Common myeloid progenitor, CD34-positive (primary cell): ENCODE results near the gene SYS1.

Experiments used
- CTCF ChIA-PET: fragments of 350-600 bp; sonication (Branson Sonifier 250); formaldehyde crosslinking; loops from one replicate; lab custom pipeline; 2021; ENCODE audit warnings: antibody characterized with exemption; lab: Charles Lee
- POLR2A ChIA-PET: fragments of 350-600 bp; sonication (Branson Sonifier 250); formaldehyde crosslinking; loops from one replicate; lab custom pipeline; 2021; ENCODE audit warnings: antibody characterized with exemption; lab: Charles Lee
- DNase-seq, 3 donors: peaks; one replicate each; pipeline versions ENCODE4 v3.0.0 to v3.0.0-alpha.2; 2013
- H3K27ac ChIP-seq, 2 experiments: 1 replicate in 1 of 2; 2 replicates in 1 of 2; pipeline ENCODE4 v1.7.0; 2013; ENCODE audit warnings: inconsistent platforms in 2 of 2, low read length in 2 of 2, mild to moderate bottlenecking in 2 of 2, low read depth in 1 of 2, moderate library complexity in 1 of 2; ENCODE audit not compliant: severe bottlenecking in 2 of 2, insufficient read depth in 1 of 2, poor library complexity in 1 of 2
- H3K27me3 ChIP-seq, 5 experiments: replicated peaks in 2 of 5; 1 replicate in 3 of 5; 2 replicates in 2 of 5; pipeline versions ENCODE4 v1.6.1 to v1.7.0; 2013; ENCODE audit warnings: low read length in 4 of 5, mild to moderate bottlenecking in 2 of 5, moderate library complexity in 2 of 5, inconsistent platforms in 1 of 5; ENCODE audit not compliant: insufficient read depth in 5 of 5, control insufficient read depth in 4 of 5
- H3K36me3 ChIP-seq, 4 experiments: 1 replicate in 2 of 4; 2 replicates in 2 of 4; pipeline versions ENCODE4 v1.6.1 to v1.7.0; 2013; ENCODE audit warnings: low read length in 3 of 4, control low read depth in 1 of 4, mild to moderate bottlenecking in 1 of 4; ENCODE audit not compliant: control insufficient read depth in 4 of 4, insufficient read depth in 4 of 4
- H3K4me1 ChIP-seq, 4 experiments: 1 replicate in 3 of 4; 2 replicates in 1 of 4; pipeline versions ENCODE4 v1.6.1 to v1.7.1; 2013; ENCODE audit warnings: low read length in 3 of 4, mild to moderate bottlenecking in 3 of 4, control low read depth in 1 of 4, inconsistent platforms in 1 of 4, moderate library complexity in 1 of 4; ENCODE audit not compliant: control insufficient read depth in 4 of 4, insufficient read depth in 4 of 4; ENCODE audit errors: control extremely low read depth in 1 of 4
- H3K4me3 ChIP-seq, 7 experiments: 1 replicate in 4 of 7; 2 replicates in 3 of 7; pipeline versions ENCODE4 v1.5.1 to v1.7.0; 2013; ENCODE audit warnings: mild to moderate bottlenecking in 7 of 7, low read length in 6 of 7, moderate library complexity in 6 of 7, inconsistent platforms in 2 of 7, low read depth in 2 of 7, control low read depth in 1 of 7; ENCODE audit not compliant: insufficient read depth in 4 of 7, control insufficient read depth in 1 of 7; ENCODE audit errors: extremely low read depth in 1 of 7
- H3K9me3 ChIP-seq, 5 experiments: 1 replicate in 4 of 5; 2 replicates in 1 of 5; pipeline versions ENCODE4 v1.6.1 to v1.7.1; 2013; ENCODE audit warnings: low read length in 4 of 5, mild to moderate bottlenecking in 2 of 5, inconsistent platforms in 1 of 5, low read depth in 1 of 5, moderate library complexity in 1 of 5; ENCODE audit not compliant: control insufficient read depth in 4 of 5, insufficient read depth in 2 of 5; ENCODE audit errors: control extremely low read depth in 1 of 5
- WGBS: methylation state at CpG from one replicate; pipeline ENCODE4 v1.1.5; 2013; ENCODE audit not compliant: insufficient coverage; 5-methylcytosine and 5-hydroxymethylcytosine counted together

Gene SYS1

GRCh38 chr20:45318948-45319347, 44.0 kb upstream of the SYS1 start:
- CTCF ChIA-PET = interaction anchor here (0.6 to 7.5 kb wide), 26 partner anchors 9 to 502 kb away, joined by 3 to 88 read pairs (median 6); partner anchors contain the start of genes SYS1 and TP53TG5
- WGBS = 85% methylated on average over 2 of the region's 2 CpGs
- peaks cover 0 to 40% (median 16%) of the 10 kb centered on the region in 5 experiments for H3K27me3 ChIP-seq
- H3K9me3 ChIP-seq = no peaks in the 10 kb centered on the region
- no peak overlapping the region for H3K4me3 ChIP-seq
- H3K4me1 ChIP-seq = peaks cover 2 to 22% (median 17%) of the 10 kb centered on the region in 4 experiments
- POLR2A ChIA-PET = no interaction called here
- no peak overlapping the region for H3K27ac ChIP-seq
- no peaks in the 10 kb centered on the region for H3K36me3 ChIP-seq
- DNase-seq = no peak

GRCh38 chr20:45320948-45321595, 41.9 kb upstream of the SYS1 start:
- 89% methylated on average over 3 of the region's 5 CpGs for WGBS
- no peaks in the 10 kb centered on the region for H3K9me3 ChIP-seq
- peak; percentile 39 to 72 (median 58) for DNase-seq
- no peak overlapping the region for H3K27ac ChIP-seq
- H3K4me1 ChIP-seq = peaks cover 2 to 22% (median 17%) of the 10 kb centered on the region in 4 experiments
- H3K27me3 ChIP-seq = peaks cover 0 to 21% (median 13%) of the 10 kb centered on the region in 5 experiments
- CTCF ChIA-PET = interaction anchor here (0.6 to 7.5 kb wide), 25 partner anchors 9 to 451 kb away, joined by 3 to 88 read pairs (median 5); partner anchors contain the start of genes RBPJL, SYS1 and TP53TG5
- H3K36me3 ChIP-seq = no peaks in the 10 kb centered on the region
- POLR2A ChIA-PET = interaction anchor here (0.6 to 1.6 kb wide), 2 partner anchors 41 to 197 kb away, joined by 3 to 4 read pairs; partner anchors contain the start of gene SYS1
- no peak overlapping the region for H3K4me3 ChIP-seq

- 0% methylated on average over 4 of the region's 7 CpGs for WGBS
- Histone ChIP-seq H3K9me3 (no peaks in the 10 kb centered on the region), H3K36me3 (peaks cover 0 to 6% (median 0%) of the 10 kb centered on the region in 4 experiments), H3K27me3 (peaks cover 0 to 2% (median 0%) of the 10 kb centered on the region in 5 experiments), H3K4me1 (peaks cover 2 to 29% (median 16%) of the 10 kb centered on the region in 4 experiments), H3K4me3 (no peak overlapping the region), H3K27ac (no peak overlapping the region)
- DNase-seq = peak; percentile 77 to 90 (median 89)
- ChIA-PET POLR2A (interaction anchor here (0.6 to 1.2 kb wide), 2 partner anchors 24 to 167 kb away, joined by 3 to 4 read pairs; no protein-coding TSS in a partner anchor), CTCF (interaction anchor here (0.8 to 7.5 kb wide), 30 partner anchors 9 to 451 kb away, joined by 3 to 88 read pairs (median 4); partner anchors contain the start of genes PIGT, SYS1 and TP53TG5)
Measured at GRCh38 chr20:45322952-45323383, 40.0 kb upstream of the SYS1 start.

- DNase-seq = no peak
- POLR2A ChIA-PET = interaction anchor here (1.2 kb wide), 1 partner anchor 23 kb away, joined by 4 read pairs; no protein-coding TSS in a partner anchor
- CTCF ChIA-PET = interaction anchor here (0.7 to 7.5 kb wide), 19 partner anchors 10 to 450 kb away, joined by 3 to 88 read pairs (median 6); partner anchors contain the start of genes PIGT, SYS1 and TP53TG5
Measured at GRCh38 chr20:45323731-45324130, 39.2 kb upstream of the SYS1 start.

GRCh38 chr20:45325371-45325770, 37.6 kb upstream of the SYS1 start:
- WGBS = 96% methylated on average over 6 of the region's 6 CpGs
- Histone ChIP-seq H3K9me3 (no peaks in the 10 kb centered on the region), H3K27me3 (no peaks in the 10 kb centered on the region), H3K4me3 (no peak overlapping the region), H3K4me1 (peaks cover 0 to 13% (median 6%) of the 10 kb centered on the region in 4 experiments), H3K27ac (no peak overlapping the region), H3K36me3 (peaks cover 0 to 11% (median 4%) of the 10 kb centered on the region in 4 experiments)
- DNase-seq = no peak
- ChIA-PET CTCF (interaction anchor here (1.1 to 7.5 kb wide), 4 partner anchors 11 to 445 kb away, joined by 4 to 53 read pairs (median 18); partner anchors contain the start of gene TP53TG5), POLR2A (no interaction called here)

More at GRCh38 chr20:45323731-45324130, 39.2 kb upstream of the SYS1 start:
- no peak overlapping the region for H3K27ac ChIP-seq
- no peaks in the 10 kb centered on the region for H3K27me3 ChIP-seq
- peaks cover 0 to 6% (median 2%) of the 10 kb centered on the region in 4 experiments for H3K36me3 ChIP-seq
- H3K9me3 ChIP-seq = no peaks in the 10 kb centered on the region
- H3K4me1 ChIP-seq = peaks cover 2 to 24% (median 13%) of the 10 kb centered on the region in 4 experiments
- no peak overlapping the region for H3K4me3 ChIP-seq

GRCh38 chr20:45328451-45328850, 34.5 kb upstream of the SYS1 start:
- H3K9me3 ChIP-seq = no peaks in the 10 kb centered on the region
- H3K27ac ChIP-seq = no peak overlapping the region
- POLR2A ChIA-PET = no interaction called here
- DNase-seq = no peak
- peaks cover 0 to 7% (median 2%) of the 10 kb centered on the region in 4 experiments for H3K4me1 ChIP-seq
- WGBS = 95% methylated on average over 2 of the region's 4 CpGs
- no peak overlapping the region for H3K4me3 ChIP-seq
- no peaks in the 10 kb centered on the region for H3K27me3 ChIP-seq
- peaks cover 0 to 11% (median 5%) of the 10 kb centered on the region in 4 experiments for H3K36me3 ChIP-seq
- CTCF ChIA-PET = interaction anchor here (1.0 to 1.8 kb wide), 4 partner anchors 9 to 40 kb away, joined by 3 to 6 read pairs (median 4); no protein-coding TSS in a partner anchor
